ENCODE measurements around the gene TRAPPC12.
"Not testable (repeated sequence)": the region's sequence is repeated elsewhere in the genome, so short reads cannot be mapped to it uniquely, and the experiment has no call there.

TRAPPC12 gene

DNA sequence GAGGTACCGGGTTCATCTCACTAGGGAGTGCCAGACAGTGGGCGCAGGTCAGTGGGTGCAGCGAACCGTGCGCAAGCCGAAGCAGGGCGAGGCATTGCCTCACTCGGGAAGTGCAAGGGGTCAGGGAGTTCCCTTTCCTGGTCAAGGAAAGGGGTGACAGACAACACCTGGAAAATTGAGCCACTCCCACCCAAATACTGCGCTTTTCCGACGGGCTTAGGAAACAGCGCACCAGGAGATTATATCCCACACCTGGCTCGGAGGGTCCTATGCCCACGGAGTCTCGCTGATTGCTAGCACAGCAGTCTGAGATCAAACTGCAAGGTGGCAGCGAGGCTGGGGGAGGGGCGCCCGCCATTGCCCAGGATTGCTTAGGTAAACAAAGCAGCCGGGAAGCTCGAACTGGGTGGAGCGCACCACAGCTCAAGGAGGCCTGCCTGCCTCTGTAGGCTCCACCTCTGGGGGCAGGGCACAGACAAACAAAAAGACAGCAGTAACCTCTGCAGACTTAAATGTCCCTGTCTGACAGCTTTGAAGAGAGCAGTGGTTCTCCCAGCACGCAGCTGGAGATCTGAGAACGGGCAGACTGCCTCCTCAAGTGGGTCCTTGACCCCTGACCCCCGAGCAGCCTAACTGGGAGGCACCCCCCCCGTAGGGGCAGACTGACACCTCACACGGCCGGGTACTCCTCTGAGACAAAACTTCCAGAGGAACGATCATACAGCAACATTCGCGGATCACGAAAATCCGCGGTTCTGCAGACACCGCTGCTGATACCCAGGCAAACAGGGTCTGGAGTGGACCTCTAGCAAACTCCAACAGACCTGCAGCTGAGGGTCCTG, 9.9 kb upstream of the TRAPPC12 start:
- not testable (repeated sequence) for DNase-seq (ENCODE audit: low read depth)

DNA sequence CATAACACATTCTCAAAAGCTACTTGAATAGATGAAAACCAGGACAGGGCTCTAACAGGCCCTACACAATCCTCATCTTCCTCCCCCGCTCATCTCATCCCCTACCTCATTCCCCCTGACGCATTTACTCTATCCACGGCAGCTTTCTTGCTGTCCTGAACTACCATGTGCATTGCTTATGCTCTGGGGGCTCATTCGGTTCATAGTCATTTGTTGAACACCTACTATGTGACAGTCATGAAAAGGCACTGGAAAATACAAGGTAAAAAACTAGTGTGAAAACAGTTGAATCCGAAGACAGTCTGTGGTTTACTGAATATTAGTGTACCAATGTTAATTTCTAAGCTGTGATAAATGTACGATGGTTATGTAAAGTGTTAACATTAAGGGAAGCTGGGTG, 2.7 kb upstream of the TRAPPC12 start:
- no peak for DNase-seq (ENCODE audit: low read depth)

DNA sequence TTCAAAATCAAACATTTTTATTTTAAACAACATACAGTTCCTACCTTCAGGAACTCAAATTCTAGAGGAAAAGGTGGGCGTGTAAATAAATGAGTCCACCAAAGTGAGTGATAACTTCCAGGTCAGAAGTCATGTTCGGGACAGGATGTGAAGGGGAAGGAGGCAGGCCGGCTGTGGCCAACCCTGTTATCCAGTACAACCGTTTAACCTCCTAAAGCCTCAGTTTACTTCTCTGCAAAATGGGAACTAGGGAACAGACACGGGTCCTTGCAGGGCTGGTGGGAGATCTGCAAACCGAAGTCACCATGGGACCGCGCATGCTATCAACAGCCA, 2.2 kb upstream of the TRAPPC12 start:
- peak; percentile 66 for DNase-seq (ENCODE audit: low read depth)

DNA sequence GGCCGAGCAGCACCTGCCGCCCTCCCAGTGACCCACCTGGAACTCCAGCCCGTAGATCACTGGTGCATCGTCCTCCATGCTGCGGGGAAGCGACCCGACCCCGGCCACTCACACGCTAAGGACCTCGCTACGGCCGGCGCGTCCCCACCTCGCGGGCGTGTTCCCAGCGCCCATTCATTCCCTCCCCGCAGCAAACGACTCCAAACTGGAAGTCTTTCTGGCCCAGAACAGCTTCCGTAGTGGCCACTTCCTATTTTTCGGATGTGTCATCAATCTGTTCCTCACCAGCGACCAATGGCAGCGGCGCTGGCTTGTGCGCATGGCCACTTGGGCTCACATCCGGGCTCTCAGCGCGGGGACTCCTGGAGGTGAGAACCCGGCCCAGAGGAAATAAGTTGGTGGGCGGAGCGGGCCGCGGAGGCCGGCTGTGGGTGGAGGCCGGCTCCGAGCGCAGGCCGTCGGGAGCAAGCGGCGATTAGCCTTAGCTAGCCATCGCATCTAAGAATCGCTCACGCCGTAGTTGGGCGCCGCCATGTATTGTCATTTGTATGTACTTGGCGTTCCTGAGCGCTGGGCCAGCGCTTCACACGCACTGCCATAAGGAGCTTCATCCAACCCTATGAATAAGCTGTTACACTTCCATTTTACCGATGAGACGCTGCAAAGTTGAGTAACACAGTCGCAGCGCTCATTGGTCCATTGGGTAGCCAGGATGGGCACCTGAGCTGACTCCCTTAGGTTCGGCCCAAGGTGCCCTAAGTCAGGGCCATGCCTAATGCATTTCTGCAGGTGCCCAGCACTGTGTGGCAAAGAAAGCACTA, 1.7 kb upstream of the TRAPPC12 start, which contains the start of gene EIPR1:
TSS of gene EIPR1 (minus strand) at position 207 of the 821 bp plus-strand sequence. CDS start at position 78, 129 bp downstream.
- DNase-seq (ENCODE audit: low read depth): peak; percentile 98

DNA sequence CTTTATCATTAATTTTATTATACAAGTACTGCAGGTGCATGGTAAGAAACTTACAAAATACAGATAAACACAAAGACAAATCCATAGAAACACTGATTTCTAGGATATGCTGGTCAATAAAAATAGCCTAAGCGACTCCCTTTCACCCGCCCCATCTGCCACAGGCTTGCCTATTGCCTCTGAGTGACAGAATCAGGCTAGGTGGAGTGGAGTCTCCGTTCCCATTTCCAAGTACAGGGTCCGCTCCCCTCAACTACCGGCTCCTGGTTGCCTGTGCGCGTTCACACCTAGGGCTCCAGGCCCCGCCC, 201 bp upstream of the TRAPPC12 start:
- DNase-seq (ENCODE audit: low read depth): no peak

DNA sequence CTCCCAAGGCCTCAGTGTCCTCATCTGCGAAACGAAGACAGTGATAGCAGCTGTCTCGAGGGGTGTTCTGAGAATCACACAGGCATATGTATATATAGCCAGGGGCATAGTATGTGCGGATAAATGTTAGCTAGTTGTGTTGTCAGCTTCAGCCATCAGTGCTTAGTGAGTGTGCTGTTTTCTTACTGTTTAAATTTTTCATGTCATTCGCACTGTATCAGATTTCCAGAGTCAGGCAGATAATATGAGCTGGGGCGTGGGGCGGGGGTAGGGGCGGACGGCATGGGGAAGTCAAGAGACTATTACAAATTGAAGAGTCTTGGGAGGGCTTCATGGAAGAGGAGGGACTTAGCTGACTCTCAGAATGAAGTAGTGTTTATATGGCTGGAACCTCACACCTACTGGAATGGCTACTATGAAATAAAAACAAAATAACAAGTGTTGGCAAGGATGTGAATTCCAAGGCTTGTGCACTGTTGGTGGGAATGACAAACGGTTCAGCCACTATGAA, 7.0 kb downstream of the TRAPPC12 start:
- no peak for DNase-seq (ENCODE audit: low read depth)

DNA sequence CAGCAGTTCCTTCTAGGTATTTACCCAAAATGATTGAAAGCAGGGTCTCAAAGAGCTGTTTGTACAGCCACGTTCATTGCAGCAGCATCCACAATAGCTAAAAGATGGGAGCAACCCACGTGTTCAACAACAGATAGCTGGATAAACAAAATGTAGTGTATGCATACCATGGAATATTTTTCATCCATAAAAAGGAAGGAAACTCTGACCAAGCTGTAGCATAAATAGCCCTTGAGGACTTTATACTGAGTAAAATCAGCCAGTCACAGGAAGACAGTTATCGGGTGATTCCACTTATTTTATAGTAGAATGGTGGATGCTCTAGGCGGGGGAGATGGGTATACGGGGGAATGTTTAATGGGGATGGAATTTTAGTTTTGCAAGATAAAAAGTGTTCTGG, 7.5 kb downstream of the TRAPPC12 start:
- DNase-seq (ENCODE audit: low read depth): no peak

DNA sequence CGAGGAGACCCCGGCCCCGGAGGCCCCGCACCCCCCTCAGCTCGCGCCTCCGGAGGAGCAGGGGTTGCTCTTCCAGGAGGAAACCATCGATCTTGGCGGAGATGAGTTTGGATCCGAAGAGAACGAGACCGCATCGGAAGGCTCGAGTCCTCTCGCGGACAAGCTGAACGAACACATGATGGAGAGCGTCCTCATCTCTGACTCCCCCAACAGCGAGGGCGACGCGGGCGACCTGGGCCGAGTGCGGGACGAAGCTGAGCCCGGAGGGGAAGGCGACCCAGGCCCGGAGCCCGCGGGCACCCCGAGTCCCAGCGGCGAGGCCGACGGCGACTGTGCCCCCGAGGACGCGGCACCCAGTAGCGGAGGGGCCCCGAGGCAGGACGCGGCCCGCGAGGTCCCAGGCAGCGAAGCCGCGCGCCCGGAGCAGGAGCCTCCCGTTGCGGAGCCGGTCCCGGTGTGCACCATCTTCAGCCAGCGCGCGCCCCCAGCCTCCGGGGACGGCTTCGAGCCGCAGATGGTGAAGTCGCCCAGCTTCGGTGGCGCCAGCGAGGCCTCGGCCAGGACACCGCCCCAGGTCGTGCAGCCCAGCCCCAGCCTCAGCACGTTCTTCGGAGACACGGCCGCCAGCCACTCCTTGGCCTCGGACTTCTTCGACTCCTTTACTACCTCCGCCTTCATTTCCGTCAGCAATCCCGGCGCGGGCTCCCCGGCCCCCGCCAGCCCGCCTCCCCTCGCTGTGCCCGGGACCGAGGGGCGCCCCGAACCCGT, 8.3 kb downstream of the TRAPPC12 start:
- no peak for DNase-seq (ENCODE audit: low read depth)

DNA sequence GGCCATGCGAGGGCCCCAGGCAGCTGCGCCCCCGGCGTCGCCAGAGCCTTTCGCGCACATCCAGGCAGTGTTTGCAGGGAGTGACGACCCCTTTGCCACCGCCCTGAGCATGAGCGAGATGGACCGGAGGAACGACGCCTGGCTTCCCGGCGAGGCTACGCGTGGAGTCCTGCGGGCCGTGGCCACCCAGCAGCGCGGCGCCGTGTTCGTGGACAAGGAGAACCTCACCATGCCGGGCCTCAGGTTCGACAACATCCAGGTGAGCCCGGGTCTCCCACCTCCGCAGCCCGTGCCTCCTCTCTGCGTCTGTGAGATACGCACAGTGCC, 8.9 kb downstream of the TRAPPC12 start:
- DNase-seq (ENCODE audit: low read depth): no peak

DNA sequence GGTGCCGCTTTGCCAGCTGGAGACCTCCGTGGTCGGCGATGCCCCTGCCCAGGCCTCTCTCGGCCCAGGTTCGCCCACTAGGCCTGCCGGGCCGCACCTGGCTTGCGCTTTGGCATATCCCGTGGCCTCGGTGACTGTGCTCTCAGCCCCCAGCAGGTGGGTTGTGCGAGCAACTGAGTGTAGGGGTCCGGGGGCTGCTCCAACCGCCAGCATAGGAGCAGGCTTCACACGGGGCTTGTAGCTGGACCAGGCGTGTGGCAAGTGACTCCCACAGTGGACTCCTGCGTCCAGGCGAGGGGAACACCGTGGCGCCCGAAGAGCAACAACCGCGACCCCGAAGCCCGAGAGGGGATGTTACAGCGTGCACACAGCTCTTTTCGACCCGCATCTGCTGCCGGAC, 9.7 kb downstream of the TRAPPC12 start:
- DNase-seq (ENCODE audit: low read depth): no peak

DNA sequence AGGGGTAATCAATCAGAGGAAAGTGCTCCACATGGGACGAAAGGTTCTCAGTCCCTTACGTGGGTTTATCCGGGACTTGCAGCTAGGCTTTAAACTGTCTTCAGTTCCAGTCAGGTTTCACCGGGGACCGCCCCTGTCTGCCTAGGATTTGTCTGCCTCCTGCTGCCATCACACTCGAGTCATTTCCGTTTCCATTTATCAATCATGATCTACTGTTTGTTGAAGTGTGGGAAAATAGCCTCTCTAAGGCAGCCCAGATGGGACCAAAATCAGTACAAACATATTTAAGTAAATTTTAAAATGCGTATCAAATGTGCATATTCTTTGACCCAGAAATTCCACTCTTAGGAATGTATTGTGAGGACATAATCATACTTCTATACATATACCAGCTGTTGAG, 10.5 kb downstream of the TRAPPC12 start:
- DNase-seq (ENCODE audit: low read depth): no peak

DNA sequence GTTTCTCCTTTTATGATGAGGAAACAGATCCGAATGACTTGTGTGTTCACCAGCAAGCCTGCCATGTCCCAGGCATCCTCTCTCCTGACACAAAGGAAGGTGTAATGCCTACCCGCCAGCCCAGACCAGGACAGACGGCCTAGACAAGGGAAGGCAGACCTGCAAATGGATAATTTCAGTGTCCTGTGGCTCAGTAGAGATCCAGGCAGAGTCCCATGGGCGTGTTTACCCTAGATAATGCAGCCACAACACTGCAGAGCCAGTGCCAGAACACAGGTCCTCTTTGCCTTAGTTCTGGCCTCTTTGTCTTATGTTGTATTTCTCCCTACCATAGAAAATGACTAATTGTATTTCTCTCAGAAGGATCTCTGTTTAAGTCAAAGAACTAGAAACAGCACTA, 12.7 kb downstream of the TRAPPC12 start:
- DNase-seq (ENCODE audit: low read depth): no peak

DNA sequence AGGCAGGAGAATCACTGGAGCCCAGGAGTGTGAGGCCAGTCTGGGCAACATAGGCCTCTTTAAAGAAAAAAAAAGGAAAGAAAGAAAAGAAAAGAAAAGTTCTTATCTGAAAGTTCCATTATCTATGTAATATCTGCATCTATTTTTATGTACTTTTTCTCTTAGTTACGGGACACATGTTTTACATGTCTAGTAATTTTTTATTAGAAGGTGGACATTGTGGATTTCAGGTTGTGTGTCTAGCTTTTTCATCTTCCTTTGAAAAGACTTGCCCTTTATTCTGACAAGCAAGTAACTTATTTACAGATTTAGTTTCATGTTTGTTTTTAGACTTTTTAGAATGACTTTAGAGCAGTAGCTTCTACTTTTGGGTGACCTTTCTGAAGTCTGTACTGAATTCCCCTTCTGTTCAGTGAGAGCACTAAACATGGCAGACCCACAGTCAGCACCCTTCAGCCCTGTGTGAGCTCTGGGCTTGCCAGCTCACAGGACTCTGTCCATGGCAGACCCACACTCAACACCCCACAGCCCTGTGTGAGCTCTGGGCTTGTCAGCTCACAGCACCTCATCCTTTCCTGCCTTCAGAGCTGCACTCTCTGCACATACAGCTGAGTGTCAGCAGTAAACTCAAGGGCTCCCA, 17.5 kb downstream of the TRAPPC12 start:
- DNase-seq (ENCODE audit: low read depth): no peak

DNA sequence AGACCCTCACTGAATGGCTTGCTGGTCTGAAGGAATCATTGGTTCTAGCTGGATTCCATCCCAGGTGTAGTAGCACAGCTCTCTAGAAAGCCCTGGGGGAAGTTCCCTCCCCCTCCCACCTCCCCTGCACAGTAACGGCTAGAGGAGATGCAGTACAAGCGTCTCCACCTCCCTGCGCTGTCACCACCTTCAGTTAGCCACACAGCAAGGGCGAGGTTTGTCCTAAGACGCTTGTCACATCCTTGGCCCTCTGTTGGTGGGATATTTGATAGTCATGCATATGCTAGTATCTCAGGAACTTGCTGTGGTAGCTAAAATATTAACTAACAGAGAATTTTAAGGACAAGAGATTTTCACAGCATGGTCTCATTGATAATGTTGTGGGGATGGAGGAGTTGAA, 19.4 kb downstream of the TRAPPC12 start:
- no peak for DNase-seq (ENCODE audit: low read depth)

DNA sequence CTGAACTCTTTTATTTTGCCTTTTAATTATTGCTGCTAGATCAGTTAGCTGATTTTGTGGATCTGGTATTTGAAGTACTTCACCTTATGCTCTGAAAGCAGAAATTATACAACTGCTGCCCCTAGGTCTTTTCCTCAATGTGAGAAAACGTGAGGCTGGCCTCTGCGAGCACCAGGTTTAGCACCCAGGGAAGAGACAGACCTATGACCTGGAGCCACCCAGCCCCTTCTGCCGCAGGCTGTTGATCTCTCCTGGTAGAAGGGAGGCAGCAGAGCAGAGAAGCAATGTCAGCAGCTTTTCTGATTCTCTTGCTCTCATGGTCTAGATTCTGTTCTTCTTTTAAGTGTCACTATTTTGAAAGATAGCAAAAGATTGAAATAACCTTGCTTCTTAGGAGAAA, 19.9 kb downstream of the TRAPPC12 start:
- DNase-seq (ENCODE audit: low read depth): no peak

DNA sequence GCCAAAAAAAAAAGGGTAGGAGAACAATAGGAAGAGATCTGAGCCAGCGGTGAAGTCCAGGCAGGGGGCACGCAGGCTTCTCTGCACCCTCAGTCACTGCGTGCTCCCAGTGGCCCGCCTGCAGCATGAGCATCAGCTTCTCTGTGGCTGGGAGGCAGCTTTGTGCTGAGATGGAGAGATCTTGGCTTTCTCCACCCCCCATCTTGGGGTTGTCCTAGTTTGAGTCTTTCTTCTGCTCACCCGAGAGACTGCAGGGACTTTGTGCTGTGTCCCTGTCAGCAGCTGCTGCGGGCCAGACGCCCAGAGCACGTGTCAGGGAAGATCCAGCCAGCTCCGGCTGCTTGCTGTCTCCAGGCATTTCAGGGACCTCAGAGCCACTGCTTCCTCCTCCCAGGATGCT, 20.3 kb downstream of the TRAPPC12 start:
- DNase-seq (ENCODE audit: low read depth): no peak

DNA sequence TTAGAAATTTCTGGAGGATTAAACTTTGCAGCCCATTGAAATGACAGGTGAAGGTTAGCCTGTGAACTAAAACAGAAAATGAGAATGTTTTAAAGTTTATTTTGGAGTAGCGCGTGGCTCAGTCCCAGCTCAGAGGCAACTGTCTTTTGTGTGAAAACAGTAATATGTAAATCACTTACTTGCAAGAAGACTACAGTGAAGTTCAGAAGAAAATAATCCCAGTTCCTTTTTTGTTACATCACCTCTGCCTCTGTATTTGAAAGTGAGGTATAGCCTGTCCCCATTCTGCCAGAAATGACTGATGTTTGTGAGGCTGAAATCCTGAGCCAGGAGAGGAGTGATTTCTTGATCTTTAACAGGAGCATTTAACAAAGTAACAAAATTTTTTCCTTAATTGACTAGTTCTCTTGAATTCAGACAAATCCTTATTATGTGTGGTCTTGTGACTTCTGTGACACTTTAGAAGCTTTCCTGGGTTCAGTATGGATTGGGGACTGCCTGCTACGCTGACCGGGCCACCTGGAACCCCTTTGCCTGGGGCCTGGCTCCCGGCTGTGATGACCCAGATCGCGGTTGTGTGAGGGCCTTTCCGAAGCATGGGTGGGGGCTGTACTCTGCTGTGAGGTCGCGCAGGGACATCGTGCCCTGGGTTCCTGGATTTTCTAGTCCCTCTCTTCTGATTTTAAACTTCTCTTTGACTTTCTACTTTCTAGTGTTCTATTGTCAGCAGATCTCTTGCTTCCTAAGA, 24.3 kb downstream of the TRAPPC12 start:
- no peak for DNase-seq (ENCODE audit: low read depth)

DNA sequence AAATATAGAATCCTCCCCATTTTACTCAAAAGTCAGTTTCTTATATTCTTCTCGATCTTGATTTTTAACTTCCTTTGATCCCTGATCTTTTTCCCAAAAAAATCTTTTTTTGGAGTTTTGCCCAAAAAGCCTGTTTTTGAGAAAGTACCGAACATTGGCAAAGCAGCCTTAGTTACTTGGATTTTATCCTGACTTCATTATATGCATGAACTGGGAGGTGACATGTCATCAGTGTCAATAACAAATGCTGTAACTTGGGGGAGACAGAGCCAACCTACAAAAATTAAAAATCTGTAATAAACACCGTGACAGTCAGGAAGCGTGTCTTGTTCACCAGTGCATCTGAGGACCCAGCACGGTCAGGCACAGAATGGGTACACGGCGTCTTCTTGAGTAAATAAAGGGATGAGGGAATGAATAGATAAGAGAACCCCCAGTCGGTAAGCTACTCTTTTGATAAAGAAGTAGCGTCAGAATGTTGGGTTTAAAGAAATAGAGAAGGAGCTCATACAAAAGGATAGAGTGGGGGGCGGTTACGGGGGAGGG, 24.9 kb downstream of the TRAPPC12 start:
- DNase-seq (ENCODE audit: low read depth): no peak

DNA sequence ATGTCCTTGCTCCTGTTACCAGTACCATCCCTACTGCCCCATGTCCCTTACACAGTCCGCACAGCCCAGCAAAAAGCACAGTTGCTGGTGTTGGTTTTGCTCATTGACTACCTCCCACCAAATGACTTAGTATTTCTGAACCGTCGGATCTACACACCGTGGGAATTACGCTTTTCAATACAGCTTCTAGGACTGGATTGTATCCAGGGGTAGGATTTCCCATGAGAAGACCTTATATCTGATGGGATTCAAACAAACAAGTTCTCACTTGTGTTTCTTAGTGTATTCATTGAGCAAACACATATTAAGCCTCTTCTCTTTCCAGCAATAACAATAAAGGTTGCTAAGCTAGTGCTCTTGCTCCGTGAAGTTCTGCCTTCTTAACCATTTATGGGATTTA, 25.8 kb downstream of the TRAPPC12 start:
- DNase-seq (ENCODE audit: low read depth): no peak

DNA sequence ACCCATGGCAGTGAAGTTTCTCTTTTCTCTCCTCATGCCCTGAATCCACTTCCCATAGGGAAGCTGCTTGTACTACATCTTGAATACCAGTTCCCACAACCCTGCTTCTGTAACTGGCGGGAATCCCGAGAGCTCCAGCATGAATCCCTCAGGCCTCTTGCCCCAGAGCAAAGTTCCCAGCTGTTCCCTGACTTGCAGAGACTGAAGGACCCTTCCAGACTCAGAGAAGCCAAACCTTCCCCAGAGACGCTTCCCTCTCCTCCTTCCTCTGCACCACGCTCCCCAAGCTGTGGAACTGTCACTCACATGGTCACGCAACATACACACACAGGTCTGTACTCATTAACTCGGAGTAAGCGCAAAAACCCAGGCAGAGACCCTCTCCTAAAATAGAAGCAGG, 26.4 kb downstream of the TRAPPC12 start:
- DNase-seq (ENCODE audit: low read depth): no peak

DNA sequence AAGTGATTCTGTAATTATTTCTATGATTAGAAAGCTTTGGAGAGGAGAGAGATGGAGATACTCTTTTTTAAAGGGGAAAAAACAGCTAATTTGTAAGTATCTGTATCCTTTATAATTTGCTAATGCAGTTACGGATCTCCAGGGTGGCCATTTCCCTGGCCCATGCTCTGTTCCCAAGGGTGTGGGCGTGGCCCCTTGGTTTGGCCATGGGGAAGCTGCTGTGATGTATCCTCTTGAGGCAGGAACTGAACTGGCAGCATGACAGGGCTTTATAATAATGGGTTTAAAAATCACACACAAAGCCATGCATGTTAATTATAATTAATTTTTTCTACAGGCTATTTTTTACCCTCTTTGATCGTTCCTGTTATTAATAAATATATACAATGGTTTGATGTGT, 27.0 kb downstream of the TRAPPC12 start:
- no peak for DNase-seq (ENCODE audit: low read depth)
